ENCODE data around the gene TPX2. TPM values are rescaled to one million over a fixed set of nuclear protein-coding genes. Genes with fewer than 3 reads are reported as not detected.

Gene TPX2
- total and polyA plus RNA-seq, 5 donors = 0.41 to 2.5 (median 0.79) TPM

DNA sequence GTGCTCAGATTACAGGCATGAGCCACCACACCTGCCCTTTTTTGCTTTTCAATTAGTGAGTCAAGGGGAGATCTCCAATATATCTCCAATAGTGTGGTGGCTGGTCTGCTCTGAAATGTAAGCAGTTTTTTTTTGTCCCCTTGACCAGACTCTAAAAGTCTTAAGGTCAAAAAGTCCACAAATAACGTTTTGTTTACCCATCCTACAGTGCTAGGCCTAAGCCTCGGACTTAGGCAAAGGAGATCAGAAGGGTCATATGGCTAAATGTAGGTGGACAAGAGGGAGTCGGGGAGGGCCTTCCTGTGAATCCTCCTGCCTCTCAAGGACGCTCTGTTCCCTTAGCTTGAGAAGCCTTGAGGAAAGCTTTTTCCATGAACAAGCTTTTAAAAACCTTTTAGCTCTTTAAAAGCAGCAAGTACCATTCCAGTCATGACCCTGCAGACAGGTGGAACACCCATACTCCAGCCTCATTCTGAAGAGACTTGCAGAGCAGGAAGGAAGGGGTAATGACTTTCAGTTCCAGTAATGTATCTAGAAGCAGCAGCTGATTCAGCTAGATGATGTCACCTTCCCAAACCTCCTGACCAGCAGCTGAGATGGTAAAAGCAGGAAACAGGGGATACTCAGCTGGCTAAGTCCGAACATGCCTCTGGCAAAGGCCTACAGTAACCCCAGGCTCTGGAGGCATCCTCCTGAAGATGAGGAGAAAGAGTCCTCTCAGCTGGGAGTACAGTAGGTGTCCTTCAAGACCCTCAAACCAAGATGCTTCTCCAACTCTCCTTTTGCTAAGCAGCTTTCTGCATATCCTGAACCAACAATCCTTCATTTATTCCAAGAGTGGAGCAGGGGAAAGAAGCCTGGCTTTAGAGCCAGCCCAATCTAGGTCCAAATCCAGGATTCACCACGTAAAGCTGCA lies 40.0 kb upstream of the TPX2 start:
- H3K4me1 ChIP-seq (ENCODE audit: control insufficient read depth, insufficient read depth, low read length) = peaks cover 28% of the 10 kb centered on the region
- WGBS = 45% methylated on average over 6 of the region's 6 CpGs
- intact Hi-C loops (cut with DNase I) = no loop called here
- no peaks in the 10 kb centered on the region for H3K27me3 ChIP-seq (ENCODE audit: control insufficient read depth, insufficient read depth)
- peak in 1 of 3 donors; percentile 23 for DNase-seq
- ATAC-seq = peak; percentile 82 to 90
- peak overlapping the region; percentile 89 for H3K27ac ChIP-seq (ENCODE audit: low read length)
- H3K9me3 ChIP-seq (ENCODE audit: control insufficient read depth, low read length) = no peaks in the 10 kb centered on the region
- H3K4me3 ChIP-seq (ENCODE audit: low read length) = no peak overlapping the region

DNA sequence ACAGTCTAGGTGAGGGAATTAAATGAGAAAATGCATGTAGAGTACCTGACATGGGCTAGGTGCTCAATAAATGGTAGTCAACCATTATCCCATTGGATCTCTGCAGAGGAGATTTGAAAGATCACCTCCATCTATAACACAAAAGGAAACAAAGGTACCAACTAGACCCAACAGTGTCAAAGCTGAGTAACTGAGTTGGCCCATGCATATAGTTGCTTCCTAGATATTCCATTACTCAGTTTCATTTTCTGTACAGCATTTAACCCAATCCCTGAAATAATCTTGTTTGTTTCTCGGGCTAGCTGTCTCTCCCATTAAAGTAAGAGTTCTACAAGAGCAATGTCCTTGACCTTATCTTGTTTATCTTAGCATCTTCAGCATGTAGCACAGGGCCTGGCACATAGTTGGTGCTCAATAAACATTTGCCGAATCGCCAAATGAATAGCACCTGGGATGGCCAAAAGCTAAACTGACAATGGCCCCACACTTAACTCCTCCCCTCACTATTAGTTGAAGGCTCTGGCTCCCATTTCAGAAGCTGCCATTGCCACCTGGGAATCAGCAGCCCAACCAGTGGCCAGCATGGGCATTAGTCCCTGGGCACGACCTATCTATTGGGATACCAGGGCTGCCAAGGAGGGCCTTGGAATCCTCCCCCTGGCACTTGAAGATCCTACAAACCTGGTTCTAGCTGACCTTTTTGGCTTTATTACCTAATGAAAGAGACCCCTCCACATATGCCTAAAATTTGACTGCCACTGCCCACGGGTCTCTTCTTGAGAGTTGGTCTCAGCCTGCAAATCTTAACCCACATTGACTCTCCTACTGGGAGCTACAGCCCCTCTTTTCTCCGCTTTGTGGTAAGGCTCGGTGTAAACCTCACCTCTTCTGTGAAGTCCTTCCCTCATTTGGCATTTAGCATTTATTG lies 39.0 kb upstream of the TPX2 start:
- WGBS = 91% methylated on average over 7 of the region's 7 CpGs
- intact Hi-C loops (cut with DNase I) = no loop called here
- no peaks in the 10 kb centered on the region for H3K9me3 ChIP-seq (ENCODE audit: control insufficient read depth, low read length)
- no peak overlapping the region for H3K4me3 ChIP-seq (ENCODE audit: low read length)
- ATAC-seq (no peak), DNase-seq (no peak)
- H3K4me1 ChIP-seq (ENCODE audit: control insufficient read depth, insufficient read depth, low read length) = peaks cover 28% of the 10 kb centered on the region
- peak overlapping the region; percentile 89 for H3K27ac ChIP-seq (ENCODE audit: low read length)
- no peaks in the 10 kb centered on the region for H3K27me3 ChIP-seq (ENCODE audit: control insufficient read depth, insufficient read depth)

DNA sequence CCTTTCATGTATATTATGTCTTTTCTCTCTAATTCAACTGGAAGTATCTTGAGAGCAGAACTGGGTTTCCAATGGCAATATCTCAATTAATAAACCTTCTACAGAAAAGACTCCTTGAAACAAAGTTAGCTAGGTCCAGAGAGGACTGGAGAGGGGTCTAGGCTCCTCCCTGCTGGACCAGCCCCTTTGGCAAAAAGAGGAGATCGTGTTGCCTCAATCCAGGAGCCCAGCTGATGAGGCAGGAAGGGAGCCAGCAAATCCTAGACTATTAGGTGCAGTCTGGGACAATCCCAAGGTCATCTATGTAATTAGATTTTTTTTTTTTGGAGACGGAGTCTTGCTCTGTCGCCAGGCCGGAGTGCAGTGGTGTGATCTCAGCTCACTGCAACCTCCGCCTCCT lies 38.3 kb upstream of the TPX2 start:
- H3K27me3 ChIP-seq (ENCODE audit: control insufficient read depth, insufficient read depth) = no peaks in the 10 kb centered on the region
- no peak overlapping the region for H3K4me3 ChIP-seq (ENCODE audit: low read length)
- ATAC-seq (no peak), DNase-seq (no peak)
- peaks cover 24% of the 10 kb centered on the region for H3K4me1 ChIP-seq (ENCODE audit: control insufficient read depth, insufficient read depth, low read length)
- intact Hi-C loops (cut with DNase I) = no loop called here
- WGBS = 77% methylated on average over 5 of the region's 5 CpGs
- H3K27ac ChIP-seq (ENCODE audit: low read length) = peak overlapping the region; percentile 4
- H3K9me3 ChIP-seq (ENCODE audit: control insufficient read depth, low read length) = no peaks in the 10 kb centered on the region

DNA sequence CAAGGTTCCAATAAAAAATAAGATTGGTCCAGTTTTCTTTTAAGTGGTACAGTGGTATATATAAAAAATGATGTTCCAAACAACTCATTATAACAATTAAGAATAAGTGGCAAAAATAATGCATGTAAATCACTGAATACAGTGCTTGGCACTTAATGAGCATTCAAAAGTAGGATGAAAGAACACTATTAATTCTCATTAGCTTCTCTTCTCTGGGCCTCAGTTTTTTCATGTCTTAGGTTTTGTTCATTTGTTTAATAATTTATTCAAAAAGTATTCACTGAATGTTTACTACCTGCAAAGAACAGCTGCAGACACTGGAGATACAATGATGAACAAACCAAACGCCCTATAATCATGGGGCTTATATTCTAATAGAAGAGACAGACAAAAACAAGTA lies 37.5 kb upstream of the TPX2 start:
- intact Hi-C loops (cut with DNase I) = no loop called here
- Histone ChIP-seq H3K4me1 (ENCODE audit: control insufficient read depth, insufficient read depth, low read length) (peaks cover 20% of the 10 kb centered on the region), H3K4me3 (ENCODE audit: low read length) (no peak overlapping the region), H3K27ac (ENCODE audit: low read length) (no peak overlapping the region), H3K9me3 (ENCODE audit: control insufficient read depth, low read length) (no peaks in the 10 kb centered on the region), H3K27me3 (ENCODE audit: control insufficient read depth, insufficient read depth) (no peaks in the 10 kb centered on the region)
- DNase-seq (no peak), ATAC-seq (no peak)
- 82% methylated on average over 1 of the region's 1 CpG for WGBS

DNA sequence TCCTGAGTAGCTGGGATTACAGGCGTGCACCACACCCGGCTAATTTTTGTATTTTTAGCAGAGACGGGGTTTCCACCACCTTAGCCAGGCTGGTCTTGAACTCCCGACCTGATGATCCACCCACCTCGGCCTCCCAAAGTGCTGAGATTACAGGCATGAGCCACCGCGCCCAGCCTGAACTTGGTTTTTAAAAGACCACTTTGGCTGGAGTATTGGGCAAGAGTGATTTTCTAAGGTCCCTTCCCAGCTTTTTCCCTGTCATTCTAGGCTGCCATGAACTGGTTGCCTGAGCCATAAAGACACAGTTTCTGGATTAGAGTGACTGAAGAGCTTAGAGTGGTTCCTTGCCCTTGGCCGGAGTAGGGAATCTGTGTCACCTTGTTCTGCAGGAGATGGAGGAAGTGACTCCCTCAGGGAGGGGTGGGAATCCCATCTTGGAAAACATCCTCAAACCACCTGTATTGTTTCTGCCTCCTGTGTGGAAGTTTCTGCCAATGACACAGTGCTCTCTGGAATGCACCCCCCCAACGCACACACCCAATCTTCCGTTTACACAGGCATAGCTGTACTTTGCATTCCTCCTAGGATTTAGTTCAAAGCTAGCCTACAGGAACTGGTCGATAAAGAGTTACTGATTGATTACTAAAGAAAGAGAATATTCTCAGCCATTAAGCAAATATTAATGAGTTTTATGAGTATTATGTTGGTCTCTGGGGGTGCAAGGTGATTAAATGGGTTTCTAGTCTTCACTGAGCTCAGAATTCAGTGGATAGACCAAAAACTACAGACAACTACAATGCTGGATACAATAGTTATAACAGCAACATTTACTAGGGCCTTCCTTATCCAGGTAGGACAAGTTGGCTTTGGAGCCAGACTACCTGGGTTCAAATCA lies 34.6 kb upstream of the TPX2 start:
- ATAC-seq = peak; percentile 42 to 78
- Histone ChIP-seq H3K4me1 (ENCODE audit: control insufficient read depth, insufficient read depth, low read length) (peaks cover 24% of the 10 kb centered on the region), H3K4me3 (ENCODE audit: low read length) (no peak overlapping the region), H3K9me3 (ENCODE audit: control insufficient read depth, low read length) (no peaks in the 10 kb centered on the region), H3K27me3 (ENCODE audit: control insufficient read depth, insufficient read depth) (no peaks in the 10 kb centered on the region), H3K27ac (ENCODE audit: low read length) (peak overlapping the region; percentile 38)
- intact Hi-C loops (cut with DNase I) = no loop called here
- DNase-seq = peak in 1 of 3 donors; percentile 22
- WGBS = 78% methylated on average over 11 of the region's 11 CpGs

DNA sequence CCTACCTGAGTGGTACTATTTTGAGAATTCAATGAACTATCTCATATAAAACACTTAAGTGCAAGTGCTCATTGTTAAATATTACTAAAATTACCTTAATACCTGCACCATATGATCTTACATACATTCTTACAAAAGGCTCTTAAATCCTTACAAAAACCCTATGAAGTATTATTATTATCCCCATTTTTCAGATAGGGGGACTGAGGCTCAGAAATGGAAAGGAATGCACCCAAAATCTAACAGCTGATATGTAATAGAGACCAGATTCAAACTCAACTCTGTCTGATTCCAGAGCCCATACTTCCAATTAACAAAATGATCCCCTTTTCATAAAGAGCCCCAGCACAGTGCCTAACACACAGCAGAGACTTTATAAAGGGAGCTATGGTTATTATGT lies 33.9 kb upstream of the TPX2 start:
- Histone ChIP-seq H3K27ac (ENCODE audit: low read length) (no peak overlapping the region), H3K4me3 (ENCODE audit: low read length) (no peak overlapping the region), H3K9me3 (ENCODE audit: control insufficient read depth, low read length) (no peaks in the 10 kb centered on the region), H3K27me3 (ENCODE audit: control insufficient read depth, insufficient read depth) (no peaks in the 10 kb centered on the region), H3K4me1 (ENCODE audit: control insufficient read depth, insufficient read depth, low read length) (peaks cover 23% of the 10 kb centered on the region)
- intact Hi-C loops (cut with DNase I) = no loop called here
- ATAC-seq = no peak
- DNase-seq = no peak

DNA sequence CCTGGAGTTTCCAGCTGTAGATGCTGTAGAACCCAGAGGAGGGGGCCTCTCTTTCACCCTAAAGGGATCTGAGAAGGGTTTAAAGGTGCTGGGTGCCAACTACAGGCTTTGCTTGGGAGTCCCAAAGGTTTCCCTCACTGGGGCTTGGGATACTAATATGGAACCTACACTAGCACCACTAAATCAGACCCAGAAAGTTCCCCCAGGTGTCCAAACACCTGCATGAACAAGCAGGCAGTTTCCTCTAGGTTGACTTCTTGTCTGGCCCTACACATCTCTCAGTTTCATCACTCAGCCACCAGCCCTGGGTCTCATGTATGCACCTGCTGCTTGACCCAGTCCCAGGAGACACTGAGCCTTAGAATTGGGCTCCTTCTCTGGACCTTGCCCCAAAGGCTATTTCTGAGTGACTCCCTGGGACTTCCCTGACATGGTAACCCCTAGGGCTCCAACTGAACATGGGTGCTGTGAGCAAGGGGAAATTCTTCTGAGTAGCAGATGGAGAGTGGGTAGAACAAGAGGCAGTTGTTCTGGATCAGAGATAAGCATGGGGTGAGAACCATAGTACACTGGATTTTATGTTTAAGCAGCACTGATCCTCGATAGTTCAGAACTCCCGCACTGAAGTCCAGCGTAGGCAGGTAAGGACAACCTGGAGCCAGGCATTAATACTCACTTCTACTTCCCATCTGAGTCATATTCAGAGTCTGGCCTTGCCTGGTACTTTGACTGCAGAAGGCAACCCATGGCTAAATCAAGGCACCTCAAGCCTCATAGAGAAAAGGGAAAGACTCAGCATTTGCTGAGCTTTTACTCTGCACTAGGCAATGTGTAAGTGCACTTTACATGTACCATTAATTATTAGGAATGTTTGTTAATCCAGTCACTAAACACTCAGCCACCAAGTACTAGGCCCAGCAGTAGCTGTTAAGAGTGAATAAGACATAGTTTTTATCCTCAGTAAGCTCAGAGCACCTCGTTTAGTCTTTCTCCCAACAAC lies 33.2 kb upstream of the TPX2 start:
- peaks cover 22% of the 10 kb centered on the region for H3K4me1 ChIP-seq (ENCODE audit: control insufficient read depth, insufficient read depth, low read length)
- no peak overlapping the region for H3K27ac ChIP-seq (ENCODE audit: low read length)
- no peak overlapping the region for H3K4me3 ChIP-seq (ENCODE audit: low read length)
- no peaks in the 10 kb centered on the region for H3K27me3 ChIP-seq (ENCODE audit: control insufficient read depth, insufficient read depth)
- intact Hi-C loops (cut with DNase I) = no loop called here
- DNase-seq = no peak
- H3K9me3 ChIP-seq (ENCODE audit: control insufficient read depth, low read length) = no peaks in the 10 kb centered on the region
- no peak for ATAC-seq
- 82% methylated on average over 4 of the region's 4 CpGs for WGBS

DNA sequence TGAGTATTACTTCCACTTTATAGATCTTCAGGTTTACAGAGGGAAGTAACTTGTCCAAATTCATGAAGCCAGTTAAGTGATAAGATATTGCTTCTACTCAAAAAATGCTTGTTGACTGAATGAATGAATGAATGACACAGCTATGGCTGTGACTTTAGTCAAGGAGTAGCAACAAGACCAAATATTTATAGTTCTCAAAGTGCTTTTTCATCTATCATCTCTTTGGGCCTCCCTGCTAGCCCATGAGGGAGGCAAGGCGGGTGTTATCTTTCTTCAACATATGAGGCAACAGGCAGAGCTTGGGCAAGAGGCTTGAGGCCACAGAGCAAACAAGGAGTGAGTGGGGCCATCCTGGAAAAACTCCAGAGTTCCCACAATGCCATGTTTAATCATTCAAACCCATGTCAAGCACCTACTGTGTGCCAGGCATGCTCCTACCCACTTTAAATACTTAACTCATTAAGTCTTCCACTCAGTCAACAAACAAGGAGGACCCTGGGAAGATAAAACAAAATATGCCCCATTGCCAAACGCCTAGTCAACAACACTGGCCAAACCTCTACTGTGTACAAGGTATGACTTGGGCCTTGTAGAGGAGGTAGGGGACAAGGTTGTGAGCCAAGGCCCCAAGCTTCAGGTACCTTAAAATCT lies 32.4 kb upstream of the TPX2 start:
- Histone ChIP-seq H3K9me3 (ENCODE audit: control insufficient read depth, low read length) (no peaks in the 10 kb centered on the region), H3K4me1 (ENCODE audit: control insufficient read depth, insufficient read depth, low read length) (peaks cover 26% of the 10 kb centered on the region), H3K27ac (ENCODE audit: low read length) (no peak overlapping the region), H3K27me3 (ENCODE audit: control insufficient read depth, insufficient read depth) (no peaks in the 10 kb centered on the region), H3K4me3 (ENCODE audit: low read length) (no peak overlapping the region)
- intact Hi-C loops (cut with DNase I) = no loop called here
- ATAC-seq (no peak), DNase-seq (no peak)
- WGBS = 86% methylated on average over 2 of the region's 2 CpGs

DNA sequence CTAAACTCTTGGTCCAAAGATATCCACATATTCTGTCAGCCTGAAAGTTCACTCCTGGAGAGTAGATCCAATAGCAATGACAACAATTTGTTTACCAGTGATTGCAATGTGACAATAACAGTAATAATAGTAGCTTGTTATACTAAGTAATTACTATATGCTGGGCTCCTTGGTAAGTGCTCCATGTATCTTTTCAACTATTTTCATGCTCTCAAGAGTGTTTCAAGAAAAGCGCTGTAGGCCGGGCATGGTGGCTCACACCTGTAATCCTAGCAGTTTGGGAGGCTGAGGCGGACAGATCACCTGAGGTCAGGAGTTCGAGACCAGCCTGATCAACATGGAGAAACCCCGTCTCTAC lies 31.9 kb upstream of the TPX2 start:
- no peak for ATAC-seq
- H3K4me1 ChIP-seq (ENCODE audit: control insufficient read depth, insufficient read depth, low read length) = peaks cover 26% of the 10 kb centered on the region
- WGBS = 97% methylated on average over 5 of the region's 5 CpGs
- intact Hi-C loops (cut with DNase I) = no loop called here
- H3K27ac ChIP-seq (ENCODE audit: low read length) = no peak overlapping the region
- no peak for DNase-seq
- no peaks in the 10 kb centered on the region for H3K27me3 ChIP-seq (ENCODE audit: control insufficient read depth, insufficient read depth)
- no peaks in the 10 kb centered on the region for H3K9me3 ChIP-seq (ENCODE audit: control insufficient read depth, low read length)
- no peak overlapping the region for H3K4me3 ChIP-seq (ENCODE audit: low read length)

Data from right cardiac atrium (tissue), 5 donors.